HG03342 (cell line): ENCODE results near the gene VBP1.
A peak's percentile ranks its signal among the peaks of the same experiment; 100 is the strongest.
"Not testable (repeated sequence)": the region's sequence is repeated elsewhere in the genome, so short reads cannot be mapped to it uniquely, and the experiment has no call there.

Experiments
- ATAC-seq: cut with Tn5 transposase; IDR thresholded peaks from one replicate; pipeline ENCODE4 v1.9.1; 2021; ENCODE audit warnings: mild to moderate bottlenecking, moderate library complexity; ENCODE audit not compliant: unreplicated experiment

VBP1 gene, protein sequence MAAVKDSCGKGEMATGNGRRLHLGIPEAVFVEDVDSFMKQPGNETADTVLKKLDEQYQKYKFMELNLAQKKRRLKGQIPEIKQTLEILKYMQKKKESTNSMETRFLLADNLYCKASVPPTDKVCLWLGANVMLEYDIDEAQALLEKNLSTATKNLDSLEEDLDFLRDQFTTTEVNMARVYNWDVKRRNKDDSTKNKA

DNA sequence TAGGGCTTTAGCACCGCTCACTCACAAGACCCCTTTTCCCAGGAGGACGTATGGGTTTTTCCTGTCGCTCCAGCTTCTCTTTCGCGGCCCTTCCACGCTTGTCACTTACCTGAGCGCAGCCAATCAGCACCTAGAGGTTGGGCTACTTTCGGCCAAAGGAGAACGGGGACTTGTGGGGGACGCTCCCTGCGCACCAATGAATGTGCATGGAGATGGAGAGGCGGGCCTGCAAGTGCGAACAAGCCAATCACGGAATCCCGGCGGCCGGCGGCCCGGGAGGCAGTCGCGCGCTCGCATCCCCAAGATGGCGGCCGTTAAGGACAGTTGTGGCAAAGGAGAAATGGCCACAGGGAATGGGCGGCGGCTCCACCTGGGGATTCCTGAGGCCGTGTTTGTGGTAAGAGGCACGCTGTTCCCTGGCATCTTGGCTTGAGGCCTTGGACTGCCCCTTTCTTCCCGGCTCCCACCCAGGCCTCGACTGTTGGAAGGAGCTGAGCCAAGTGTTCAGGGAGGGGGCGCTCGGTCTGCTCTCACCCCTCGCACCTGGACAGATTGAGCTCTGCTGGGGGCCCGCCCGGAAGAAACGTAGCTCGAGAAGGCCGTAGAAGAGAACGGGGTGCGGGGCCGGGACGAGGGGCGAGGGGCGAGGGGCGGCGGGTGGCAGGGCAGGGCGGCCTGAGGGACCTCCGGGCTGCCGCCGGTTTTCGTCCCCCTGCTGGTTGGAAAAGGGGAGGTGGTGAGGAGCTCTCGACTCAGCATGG is at the start of gene VBP1:
VBP1 (plus strand) TSS at position 282 of the 761 bp plus-strand sequence; CDS start at position 305, 23 bp downstream.
- peak; percentile 97 for ATAC-seq

DNA sequence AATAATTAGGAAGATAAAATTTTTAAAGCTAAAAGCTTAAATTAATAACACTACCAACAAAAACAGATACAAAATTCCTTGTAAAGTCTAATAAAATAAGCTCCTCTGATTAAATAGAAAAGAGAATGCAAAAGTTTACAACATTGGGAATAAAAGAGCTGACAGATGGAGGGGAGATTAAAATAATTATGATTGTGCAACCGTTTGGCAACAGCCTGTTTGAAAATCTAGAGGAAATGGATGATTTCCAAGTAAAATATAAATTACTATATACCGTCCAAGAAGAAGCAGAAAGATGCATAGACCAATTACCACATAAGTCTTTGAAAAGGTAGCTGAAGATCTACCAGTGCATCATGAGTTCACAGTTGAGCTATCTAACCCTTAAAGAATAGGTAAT is 46.4 kb upstream of the VBP1 start:
- no peak for ATAC-seq

DNA sequence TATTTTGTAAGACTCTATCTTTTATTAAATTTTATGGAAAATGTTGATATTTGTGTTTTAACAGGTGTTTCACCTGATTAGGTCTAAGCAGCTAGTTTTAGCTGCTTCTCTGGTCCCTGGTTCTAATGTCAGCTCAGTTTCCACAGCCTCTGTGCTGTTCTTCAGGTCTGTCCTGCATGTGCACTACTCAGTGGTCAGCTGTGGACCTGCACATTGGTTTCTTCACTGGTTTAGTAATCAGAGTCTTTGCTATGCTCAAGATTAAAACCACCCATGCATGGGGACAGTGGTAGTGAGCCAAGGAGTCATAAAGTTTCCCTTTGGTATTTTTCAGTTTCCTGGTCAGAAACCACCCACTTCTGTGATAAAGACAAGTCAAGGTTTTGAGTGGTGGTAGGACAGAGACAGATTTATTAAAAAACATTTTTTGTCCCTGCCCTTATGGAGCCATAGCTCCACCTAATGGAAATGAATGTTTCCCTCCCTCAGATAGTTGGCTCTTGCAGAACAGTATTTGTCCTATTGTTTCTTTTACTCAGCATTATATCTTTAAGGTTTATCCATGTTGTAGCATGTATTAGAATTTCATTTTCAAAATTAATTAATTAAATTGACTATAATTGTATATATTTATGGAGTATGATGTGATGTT is 36.8 kb upstream of the VBP1 start:
- no peak for ATAC-seq

GRCh38 chrX:155188786-155189185 is 27.5 kb upstream of the VBP1 start:
- no peak for ATAC-seq

DNA sequence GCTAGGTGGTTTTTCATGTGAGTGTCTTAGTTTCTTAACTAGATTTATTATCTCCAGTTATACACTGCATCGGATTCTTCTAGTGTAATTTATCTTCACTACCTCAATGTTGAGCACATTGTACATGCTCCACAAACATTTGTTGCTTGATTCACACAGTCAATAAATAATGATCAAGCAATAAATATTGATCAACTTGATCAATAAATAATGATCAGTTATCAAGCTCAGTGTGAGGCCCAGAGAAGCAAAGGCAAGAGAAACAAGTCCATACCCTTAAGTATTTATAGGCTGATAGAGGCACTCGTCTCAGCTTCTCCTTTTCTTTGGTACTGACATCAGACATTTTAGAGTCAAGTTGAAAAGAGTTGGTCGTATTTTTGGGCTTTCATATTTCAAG is 5.1 kb upstream of the VBP1 start:
- no peak for ATAC-seq

- ATAC-seq, result no peak
Measured at GRCh38 chrX:155213731-155214130, 2.5 kb upstream of the VBP1 start.

DNA sequence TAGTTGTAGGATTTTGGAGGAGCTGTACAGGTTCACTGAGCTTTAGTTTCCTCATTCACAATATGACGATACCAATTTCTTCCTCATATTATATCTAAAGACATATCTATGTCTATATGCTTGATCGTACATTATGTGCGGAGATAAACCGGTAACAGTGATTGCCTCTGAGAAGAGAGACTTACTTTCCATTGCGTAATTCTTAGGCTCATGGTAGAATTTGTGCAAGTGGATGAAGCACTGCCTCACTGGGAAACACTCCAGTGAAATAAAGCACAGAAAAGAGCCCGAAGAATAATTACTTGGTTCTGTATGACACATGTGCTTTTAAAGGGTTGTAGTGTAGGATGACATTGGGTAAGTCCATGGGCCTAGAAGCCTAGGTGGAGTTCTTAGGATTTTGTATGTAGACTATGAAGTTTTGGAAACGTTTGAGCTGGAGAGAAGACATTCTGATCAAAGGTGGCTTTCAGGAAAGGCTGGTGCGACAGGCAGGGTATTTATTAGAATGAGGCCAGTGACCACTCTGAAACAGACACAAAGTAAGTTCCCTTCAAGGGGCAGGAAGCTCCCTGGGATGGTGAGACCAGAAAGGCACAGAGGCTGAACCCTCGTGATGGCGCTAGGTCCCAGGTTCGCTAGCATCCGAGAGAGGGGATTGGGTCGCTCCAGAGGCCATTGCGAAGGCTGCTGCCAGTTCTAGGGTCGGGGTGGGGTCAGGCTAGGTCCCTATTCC is 649 bp upstream of the VBP1 start:
- ATAC-seq, result peak; percentile 36

GRCh38 chrX:155216940-155217440 is 730 bp downstream of the VBP1 start:
- no peak for ATAC-seq

DNA sequence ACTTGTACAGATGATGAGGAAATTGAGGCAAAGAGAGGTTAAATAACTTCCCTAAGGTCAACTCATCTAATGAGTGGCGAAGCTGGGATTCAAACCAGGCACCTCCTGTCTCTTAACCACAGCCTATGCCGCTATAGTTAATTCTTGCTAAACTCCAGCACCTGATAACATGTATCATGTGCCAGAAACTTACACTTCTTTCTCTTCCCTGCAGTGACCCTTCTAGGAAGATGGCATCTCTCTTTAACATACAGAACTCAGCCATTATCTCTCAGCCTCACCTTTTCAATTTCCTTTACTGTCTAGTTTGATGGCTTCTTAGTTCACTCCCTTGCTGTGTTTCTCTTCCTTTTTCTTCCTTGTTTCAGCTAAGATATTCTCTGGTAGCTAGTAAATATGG is 2.5 kb downstream of the VBP1 start:
- ATAC-seq, result no peak

- ATAC-seq, result no peak
Measured at GRCh38 chrX:155221351-155221750, 5.1 kb downstream of the VBP1 start.

DNA sequence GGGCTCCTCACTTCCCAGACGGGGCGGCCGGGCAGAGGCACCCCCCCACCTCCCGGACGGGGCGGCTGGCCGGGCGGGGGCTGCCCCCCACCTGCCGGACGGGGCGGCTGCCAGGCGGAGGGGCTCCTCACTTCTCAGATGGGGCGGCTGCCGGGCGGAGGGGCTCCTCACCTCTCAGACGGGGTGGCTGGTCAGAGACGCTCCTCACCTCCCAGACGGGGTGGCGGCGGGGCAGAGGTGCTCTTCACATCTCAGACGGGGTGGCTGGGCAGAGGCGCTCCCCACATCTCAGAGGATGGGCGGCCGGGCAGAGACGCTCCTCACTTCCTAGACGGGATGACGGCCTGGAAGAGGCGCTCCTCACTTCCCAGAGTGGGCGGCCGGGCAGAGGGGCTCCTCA is 7.5 kb downstream of the VBP1 start:
- ATAC-seq, result not testable (repeated sequence)

- no peak for ATAC-seq
Measured at GRCh38 chrX:155225774-155226173, 9.5 kb downstream of the VBP1 start.

DNA sequence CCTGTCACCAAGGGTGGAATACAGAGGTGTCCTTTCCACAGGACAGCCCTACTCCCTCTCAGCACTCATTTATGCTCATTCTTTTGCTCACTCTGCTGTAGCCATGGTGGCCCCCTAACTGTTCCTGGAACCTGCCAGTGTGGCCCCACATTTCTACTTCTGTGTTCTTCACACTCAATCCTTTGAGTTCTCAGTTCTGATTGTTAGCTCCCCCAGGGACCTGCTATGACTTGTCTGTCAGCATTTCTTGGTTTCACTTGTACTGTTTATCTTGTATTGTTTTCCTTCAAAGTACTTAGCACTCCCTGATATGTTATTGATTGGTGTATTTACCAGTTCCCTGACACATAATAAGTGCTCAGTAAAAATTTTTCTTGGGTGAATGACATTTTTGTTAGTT is 14.9 kb downstream of the VBP1 start:
- peak; percentile 90 for ATAC-seq

GRCh38 chrX:155235891-155236290 is 19.6 kb downstream of the VBP1 start:
- ATAC-seq, result no peak

DNA sequence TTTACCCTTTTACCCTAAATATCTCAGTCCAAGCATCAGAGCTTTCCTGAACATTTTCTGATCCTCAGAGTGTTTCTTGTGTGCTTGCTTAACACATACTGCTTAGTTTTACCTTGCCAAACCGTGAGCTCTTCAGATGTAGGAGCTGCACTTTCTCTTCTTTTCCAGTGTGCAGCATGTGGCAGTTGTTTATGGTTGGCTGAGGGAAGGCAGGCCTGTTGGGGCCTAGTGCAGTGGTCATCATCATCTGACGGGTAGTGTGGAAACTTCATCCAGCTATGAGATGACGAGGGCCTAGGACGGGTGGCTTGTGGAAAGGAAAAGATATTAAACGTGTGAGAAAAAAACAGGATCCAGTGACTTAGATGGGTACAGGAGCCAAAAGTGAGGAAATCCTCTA is 21.5 kb downstream of the VBP1 start:
- ATAC-seq, result no peak

- no peak for ATAC-seq
Measured at GRCh38 chrX:155242300-155242699, 26.0 kb downstream of the VBP1 start.

DNA sequence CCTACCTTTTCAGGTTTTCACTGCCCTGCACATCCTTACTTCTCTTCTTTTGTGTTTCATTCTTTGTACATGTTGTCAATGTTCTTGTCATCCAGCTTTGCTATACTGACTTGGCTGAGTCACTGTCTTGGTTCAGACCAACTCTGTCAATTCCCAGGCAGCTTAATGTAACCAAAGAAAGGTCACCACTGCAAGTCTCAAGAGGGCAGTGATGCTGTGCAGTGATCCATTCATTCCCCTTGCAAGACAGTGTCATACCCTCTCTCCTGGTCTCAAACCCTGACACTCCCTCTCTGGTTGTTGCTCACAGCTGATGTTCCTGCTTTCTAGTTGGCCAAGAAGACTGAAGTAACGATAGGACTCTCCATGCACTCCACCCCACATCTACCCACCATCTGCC is 30.5 kb downstream of the VBP1 start:
- no peak for ATAC-seq

- no peak for ATAC-seq
Measured at GRCh38 chrX:155247497-155247896, 31.2 kb downstream of the VBP1 start.

GRCh38 chrX:155251391-155251790 is 35.1 kb downstream of the VBP1 start:
- no peak for ATAC-seq

DNA sequence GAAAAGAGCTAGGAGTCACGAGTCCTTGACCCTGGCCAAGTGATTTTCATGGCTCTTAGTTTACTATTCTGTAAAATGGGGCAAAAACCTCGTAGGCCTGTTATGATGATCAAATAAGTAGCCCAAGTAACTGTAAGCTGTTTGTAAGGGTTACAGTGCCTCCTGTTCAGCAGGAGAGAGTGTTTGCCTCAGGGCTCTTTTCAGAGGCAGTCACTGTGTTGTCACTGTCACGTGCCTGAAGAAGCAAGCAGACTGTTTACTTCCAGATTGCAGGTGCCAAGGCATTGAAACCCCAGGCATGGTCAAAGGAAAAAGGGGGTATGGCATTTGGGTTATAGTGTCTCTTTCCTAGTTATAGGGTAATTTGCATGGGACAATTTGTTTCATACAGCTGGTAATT is 43.5 kb downstream of the VBP1 start:
- no peak for ATAC-seq
